Measurements from ENCODE around the gene EML4.

EML4 gene

GRCh38 chr2:42367835-42368234 lies 198.7 kb downstream of the EML4 start:
- DNase-seq (ENCODE audit: extremely low read depth, low read depth) = no peak
- H3K4me3 ChIP-seq (replicated peaks; ENCODE audit: low read depth, low read length) = no peak overlapping the region
- TF ChIP-seq CTCF (IDR thresholded peaks at IDR 0.05; ENCODE audit: low read depth, low read length, missing control alignments) = no peak

GRCh38 chr2:42368817-42369531 lies 199.8 kb downstream of the EML4 start:
- DNase-seq (ENCODE audit: extremely low read depth, low read depth) = no peak
- H3K4me3 ChIP-seq (replicated peaks; ENCODE audit: low read depth, low read length) = no peak overlapping the region
- TF ChIP-seq CTCF (IDR thresholded peaks at IDR 0.05; ENCODE audit: low read depth, low read length, missing control alignments) = no peak

- no peak overlapping the region for H3K4me3 ChIP-seq (replicated peaks; ENCODE audit: low read depth, low read length)
- TF ChIP-seq CTCF (IDR thresholded peaks at IDR 0.05; ENCODE audit: low read depth, low read length, missing control alignments) = no peak
- no peak for DNase-seq (ENCODE audit: extremely low read depth, low read depth)
These were observed 200.5 kb downstream of the EML4 start for GRCh38 chr2:42369532-42370229.

GRCh38 chr2:42371611-42372473 lies 202.7 kb downstream of the EML4 start:
- TF ChIP-seq CTCF (IDR thresholded peaks at IDR 0.05; ENCODE audit: low read depth, low read length, missing control alignments) = no peak
- H3K4me3 ChIP-seq (replicated peaks; ENCODE audit: low read depth, low read length) = no peak overlapping the region
- peak; percentile 42 for DNase-seq (ENCODE audit: extremely low read depth, low read depth)

- DNase-seq (ENCODE audit: extremely low read depth, low read depth) = no peak
- H3K4me3 ChIP-seq (replicated peaks; ENCODE audit: low read depth, low read length) = no peak overlapping the region
- TF ChIP-seq CTCF (IDR thresholded peaks at IDR 0.05; ENCODE audit: low read depth, low read length, missing control alignments) = no peak
These were observed 203.5 kb downstream of the EML4 start for GRCh38 chr2:42372474-42373200.

- no peak for TF ChIP-seq CTCF (IDR thresholded peaks at IDR 0.05; ENCODE audit: low read depth, low read length, missing control alignments)
- DNase-seq (ENCODE audit: extremely low read depth, low read depth) = no peak
- H3K4me3 ChIP-seq (replicated peaks; ENCODE audit: low read depth, low read length) = no peak overlapping the region
These were observed 207.6 kb downstream of the EML4 start for GRCh38 chr2:42376758-42377157.

Measured in HFF-Myc (cell line).